Erythroblast (primary cell): ENCODE measurements around the gene CCDC91.

Source experiments
- DNase-seq, 2 experiments: peaks; one replicate each; lab custom pipeline; 2025; lab: John Stamatoyannopoulos, UW
- GATA1 ChIP-seq: IDR thresholded peaks from 2 replicates; pipeline ENCODE4 v1.6.1; 2011; ENCODE audit warnings: low read depth, mild to moderate bottlenecking, control low read depth, low read length, moderate library complexity
- POLR2A ChIP-seq: IDR thresholded peaks from 2 replicates; pipeline ENCODE4 v1.6.1; 2011; ENCODE audit warnings: mild to moderate bottlenecking, low read length

The CCDC91 gene

GRCh38 chr12:28202374-28203130, 12.3 kb downstream of the CCDC91 start:
- DNase-seq: no peak
- TF ChIP-seq GATA1 (no peak), POLR2A (no peak)

- TF ChIP-seq POLR2A (no peak), GATA1 (no peak)
- peak; percentile 5 to 33 for DNase-seq
Measured at GRCh38 chr12:28209782-28210181, 19.5 kb downstream of the CCDC91 start.

GRCh38 chr12:28212182-28212581, 21.9 kb downstream of the CCDC91 start:
- TF ChIP-seq GATA1 (no peak), POLR2A (no peak)
- no peak for DNase-seq

- no peak for TF ChIP-seq POLR2A
- TF ChIP-seq GATA1: no peak
Measured at GRCh38 chr12:28215021-28215420, 24.8 kb downstream of the CCDC91 start.

GRCh38 chr12:28216016-28216415, 25.8 kb downstream of the CCDC91 start:
- no peak for TF ChIP-seq POLR2A
- no peak for DNase-seq

More at GRCh38 chr12:28215021-28215420, 24.8 kb downstream of the CCDC91 start:
- no peak for DNase-seq

GRCh38 chr12:28217805-28218204, 27.5 kb downstream of the CCDC91 start:
- TF ChIP-seq GATA1: no peak
- TF ChIP-seq POLR2A: no peak
- DNase-seq: no peak

- DNase-seq: no peak
- TF ChIP-seq GATA1: no peak
- TF ChIP-seq POLR2A: no peak
Measured at GRCh38 chr12:28218875-28219274, 28.6 kb downstream of the CCDC91 start.

GRCh38 chr12:28219827-28220226, 29.6 kb downstream of the CCDC91 start:
- no peak for DNase-seq
- no peak for TF ChIP-seq GATA1
- TF ChIP-seq POLR2A: no peak

GRCh38 chr12:28222081-28222700, 31.9 kb downstream of the CCDC91 start:
- DNase-seq: no peak
- TF ChIP-seq GATA1 (no peak), POLR2A (no peak)

GRCh38 chr12:28223025-28223554, 32.8 kb downstream of the CCDC91 start:
- TF ChIP-seq GATA1 (no peak), POLR2A (no peak)
- no peak for DNase-seq

- DNase-seq: no peak
- no peak for TF ChIP-seq GATA1
- no peak for TF ChIP-seq POLR2A
Measured at GRCh38 chr12:28223858-28224257, 33.6 kb downstream of the CCDC91 start.

GRCh38 chr12:28226705-28227104, 36.4 kb downstream of the CCDC91 start:
- TF ChIP-seq POLR2A (no peak), GATA1 (no peak)

GRCh38 chr12:28227251-28227650, 37.0 kb downstream of the CCDC91 start:
- DNase-seq: no peak
- TF ChIP-seq GATA1 (no peak), POLR2A (no peak)

More at GRCh38 chr12:28226705-28227104, 36.4 kb downstream of the CCDC91 start:
- DNase-seq: no peak

- no peak for DNase-seq
- TF ChIP-seq POLR2A: no peak
- no peak for TF ChIP-seq GATA1
Measured at GRCh38 chr12:28231248-28231647, 41.0 kb downstream of the CCDC91 start.
